DND-41 (cell line): Measurements from ENCODE around the gene DVL1.

Experiments used
- CTCF ChIP-seq: IDR thresholded peaks from 2 replicates; pipeline ENCODE4 v1.5.1; 2012; ENCODE audit warnings: borderline replicate concordance, low read length, moderate library complexity, mild to moderate bottlenecking; ENCODE audit not compliant: poor library complexity, severe bottlenecking; ENCODE audit errors: extremely low read depth
- EZH2 ChIP-seq: IDR thresholded peaks from 3 replicates; pipeline ENCODE4 v1.6.1; 2012; ENCODE audit warnings: borderline replicate concordance, low read depth, mild to moderate bottlenecking, moderate library complexity, low read length, inconsistent platforms; ENCODE audit not compliant: severe bottlenecking

- TF ChIP-seq CTCF (no peak), EZH2 (no peak)
Observed at GRCh38 chr1:1338278-1338677, 10.9 kb downstream of the DVL1 start.
